Osteoblast (primary cell): Measurements from ENCODE around the gene PIK3C2B. TPM values are rescaled to one million over a fixed set of nuclear protein-coding genes. Genes with fewer than 3 reads are reported as not detected.

Source experiments
- DNase-seq: peaks from one replicate; pipeline ENCODE4 v3.0.0; 2011; ENCODE audit warnings: low spot score, mixed read lengths; ENCODE audit not compliant: insufficient read length; ENCODE audit errors: missing footprints
- H2AFZ ChIP-seq: 2 replicates; pipeline ENCODE4 v1.6.0; 2011; ENCODE audit warnings: mild to moderate bottlenecking, low read length
- H3K27ac ChIP-seq: 2 replicates; pipeline ENCODE4 v1.5.1; 2011; ENCODE audit warnings: mild to moderate bottlenecking, low read depth, low read length, moderate library complexity
- H3K27me3 ChIP-seq: 2 replicates; pipeline ENCODE4 v1.6.0; 2012; ENCODE audit warnings: mild to moderate bottlenecking, control low read depth, inconsistent platforms, low read length, moderate library complexity; ENCODE audit not compliant: insufficient read depth
- H3K36me3 ChIP-seq: 2 replicates; pipeline ENCODE4 v1.5.1; 2011; ENCODE audit warnings: mild to moderate bottlenecking, low read length, control low read depth, moderate library complexity; ENCODE audit not compliant: insufficient read depth
- H3K4me1 ChIP-seq: 2 replicates; pipeline ENCODE4 v1.5.1; 2011; ENCODE audit warnings: mild to moderate bottlenecking, low read length, control low read depth, moderate library complexity; ENCODE audit not compliant: insufficient read depth
- H3K4me2 ChIP-seq: 2 replicates; pipeline ENCODE4 v1.6.0; 2011; ENCODE audit warnings: mild to moderate bottlenecking, low read length; ENCODE audit not compliant: insufficient read depth
- H3K4me3 ChIP-seq: fragments of 200-600 bp; sonication (generic); 3 replicates; pipeline ENCODE4 v1.5.1; 2012; ENCODE audit warnings: mild to moderate bottlenecking, low read length, inconsistent platforms; ENCODE audit not compliant: insufficient read depth
- H3K79me2 ChIP-seq: 2 replicates; pipeline ENCODE4 v1.6.0; 2012; ENCODE audit warnings: mild to moderate bottlenecking, low read length, control low read depth, inconsistent platforms; ENCODE audit not compliant: insufficient read depth
- H3K9me3 ChIP-seq: 2 replicates; pipeline ENCODE4 v1.5.1; 2011; ENCODE audit warnings: low read depth, low read length, control low read depth
- H4K20me1 ChIP-seq: 2 replicates; pipeline ENCODE4 v1.6.0; 2012; ENCODE audit warnings: mild to moderate bottlenecking, low read length, control low read depth; ENCODE audit not compliant: insufficient read depth
- CTCF ChIP-seq: IDR thresholded peaks from 2 replicates; pipeline ENCODE4 v1.5.1; 2011; ENCODE audit warnings: mild to moderate bottlenecking, low read depth, low read length, moderate library complexity; ENCODE audit errors: extremely low read depth
- total RNA-seq: library from RNA; depleted of rRNA; stranded (reverse); fragments of >200 nt; gene quantifications from 2 replicates; pipeline ENCODE4 v1.2.3, GENCODE V29; 2012

PIK3C2B gene
- total RNA-seq, 1 donor: 0.36 TPM

GRCh38 chr1:204446413-204447111 lies 48.0 kb downstream of the PIK3C2B start:
- no peak overlapping the region for H3K4me2 ChIP-seq
- H2AFZ ChIP-seq: no peak overlapping the region
- no peaks in the 10 kb centered on the region for H3K9me3 ChIP-seq
- H3K79me2 ChIP-seq: no peaks in the 10 kb centered on the region
- peak; percentile 77 for TF ChIP-seq CTCF
- no peaks in the 10 kb centered on the region for H4K20me1 ChIP-seq
- H3K4me3 ChIP-seq: no peak overlapping the region
- DNase-seq: peak; percentile 93
- peaks cover 5% of the 10 kb centered on the region for H3K27me3 ChIP-seq
- no peak overlapping the region for H3K27ac ChIP-seq
- no peaks in the 10 kb centered on the region for H3K36me3 ChIP-seq
- H3K4me1 ChIP-seq: peaks cover 14% of the 10 kb centered on the region

- H3K27me3 ChIP-seq: peaks cover 4% of the 10 kb centered on the region
- H3K4me2 ChIP-seq: no peak overlapping the region
- H3K9me3 ChIP-seq: no peaks in the 10 kb centered on the region
- H4K20me1 ChIP-seq: no peaks in the 10 kb centered on the region
- peaks cover 14% of the 10 kb centered on the region for H3K4me1 ChIP-seq
- H3K27ac ChIP-seq: no peak overlapping the region
- DNase-seq: no peak
- H2AFZ ChIP-seq: no peak overlapping the region
- no peak overlapping the region for H3K4me3 ChIP-seq
- TF ChIP-seq CTCF: peak; percentile 38
- no peaks in the 10 kb centered on the region for H3K36me3 ChIP-seq
- no peaks in the 10 kb centered on the region for H3K79me2 ChIP-seq
Measured at GRCh38 chr1:204445860-204446412, 48.7 kb downstream of the PIK3C2B start.

Other genes with a start within 250 kb of the PIK3C2B start
- 0.29 and 0.36 TPM in 2 replicates for gene PLEKHA6, start 134.9 kb downstream of the PIK3C2B start, total RNA-seq
- 21.5 and 23.9 TPM in 2 replicates for gene PPP1R15B, start 83.0 kb downstream of the PIK3C2B start, total RNA-seq
- gene MDM4, start 21.6 kb upstream of the PIK3C2B start, total RNA-seq: 40.2 and 47.7 TPM in 2 replicates
- gene LRRN2, start 190.9 kb upstream of the PIK3C2B start, total RNA-seq: under 0.01 TPM in 1 of 2 replicates, not detected in the other